Measurements from ENCODE around the gene SSMEM1. TPM values are rescaled to one million over a fixed set of nuclear protein-coding genes. Genes with fewer than 3 reads are reported as not detected.

The SSMEM1 gene
- total RNA-seq, 1 experiment from 2014 or later: not detected

GRCh38 chr7:130223646-130224045 lies 16.0 kb downstream of the SSMEM1 start:
- no peaks in the 10 kb centered on the region for H3K79me2 ChIP-seq (ENCODE audit: insufficient read depth, low read length)
- no peak overlapping the region for H3K23ac ChIP-seq (ENCODE audit: insufficient read length, low read depth, low read length)
- H2BK20ac ChIP-seq (ENCODE audit: low read depth, low read length, poor library complexity, severe bottlenecking): no peak overlapping the region
- no peak overlapping the region for H3K18ac ChIP-seq (ENCODE audit: insufficient read length, low read depth, low read length)
- peaks cover 5% of the 10 kb centered on the region; the same call in 1 of the 2 replicates for H3K27me3 Mint-ChIP-seq (ENCODE audit: low read depth)
- no peak overlapping the region for H3K27ac ChIP-seq (ENCODE audit: insufficient read length, low read depth, low read length)
- H3K14ac ChIP-seq (ENCODE audit: insufficient read depth, low read length): no peak overlapping the region
- H2AFZ ChIP-seq (ENCODE audit: low read length): no peak overlapping the region
- H4K91ac ChIP-seq (ENCODE audit: insufficient read length, low read depth, low read length): no peak overlapping the region
- peaks cover 11 to 14% of the 10 kb centered on the region in 2 experiments for H3K4me1 Mint-ChIP-seq
- H3K4me1 ChIP-seq (ENCODE audit: insufficient read depth, low read length): no peaks in the 10 kb centered on the region
- no peak overlapping the region for H2BK5ac ChIP-seq (ENCODE audit: insufficient read length, low read length)
- H3K56ac ChIP-seq (ENCODE audit: insufficient read length, low read depth, low read length): no peak overlapping the region
- H3K4ac ChIP-seq (ENCODE audit: low read depth, low read length): no peak overlapping the region
- H3K4me2 ChIP-seq (ENCODE audit: insufficient read depth, insufficient read length, low read length): no peak overlapping the region
- H2BK15ac ChIP-seq (ENCODE audit: low read depth, low read length): no peak overlapping the region
- WGBS (ENCODE audit: extremely low coverage, insufficient read length, low lambda C conversion rate): no CpG with 5 or more reads among the region's 1 CpG
- peak overlapping the region in 1 of 3 experiments; percentile 19; a peak in 1 of 7 replicates for H3K27ac Mint-ChIP-seq
- no peak overlapping the region for H2AK5ac ChIP-seq (ENCODE audit: insufficient read length, low read length)
- no peaks in the 10 kb centered on the region for H3K27me3 ChIP-seq (ENCODE audit: insufficient read depth, low read length)
- H3K36me3 Mint-ChIP-seq (ENCODE audit: insufficient read depth in 1 of 3, low read depth in 3 of 3): peaks cover 0 to 13% (median 0%) of the 10 kb centered on the region in 3 experiments; a peak in 3 of 7 replicates
- H2BK12ac ChIP-seq (ENCODE audit: insufficient read length, low read depth, low read length): no peak overlapping the region
- no peaks in the 10 kb centered on the region for H3K79me1 ChIP-seq (ENCODE audit: insufficient read depth, low read depth, low read length, poor library complexity, severe bottlenecking)
- H3K23me2 ChIP-seq (ENCODE audit: insufficient read length, low read depth, low read length, poor library complexity, severe bottlenecking): no peaks in the 10 kb centered on the region
- H3K9me3 ChIP-seq (ENCODE audit: control insufficient read depth, low read depth, low read length): no peaks in the 10 kb centered on the region
- H3K4me3 Mint-ChIP-seq: peak overlapping the region in 1 of 2 experiments; percentile 1; a peak in 1 of 5 replicates
- no peak overlapping the region for H3K9ac ChIP-seq (ENCODE audit: extremely low read depth, insufficient read length, low read length)
- no peak overlapping the region for H4K8ac ChIP-seq (replicated peaks; ENCODE audit: insufficient read length, low read depth, low read length)
- H3T11ph ChIP-seq (ENCODE audit: low read length): no peak overlapping the region
- no peak overlapping the region for H2BK120ac ChIP-seq (ENCODE audit: low read depth, low read length, poor library complexity, severe bottlenecking)
- DNase-seq: no peak
- no peak for TF ChIP-seq CTCF (conservative IDR thresholded peaks at IDR 0.05)
- no peak overlapping the region for H4K5ac ChIP-seq (ENCODE audit: insufficient read length, low read depth, low read length)
- no peaks in the 10 kb centered on the region for H4K20me1 ChIP-seq (ENCODE audit: control insufficient read depth, insufficient read depth, insufficient read length)
- peaks cover 0 to 5% of the 10 kb centered on the region in 2 experiments; a peak in 3 of 5 replicates for H3K9me3 Mint-ChIP-seq
